GM12891 (cell line): ENCODE measurements around the gene BABAM2.

ENCODE experiments used
- DNase-seq: peaks from one replicate; pipeline ENCODE4 v3.0.0; 2011; ENCODE audit warnings: low spot score; ENCODE audit not compliant: insufficient read length
- FAIRE-seq: peaks from 2 replicates; lab custom pipeline; 2011; peaks lifted over from hg19 to GRCh38; lab: Jason Lieb, UNC
- PAX5 ChIP-seq: IDR thresholded peaks from 2 replicates; pipeline ENCODE4 v1.6.1; 2011; ENCODE audit warnings: low read length, moderate library complexity, mild to moderate bottlenecking; ENCODE audit not compliant: insufficient read depth, severe bottlenecking
- POLR2A ChIP-seq: IDR thresholded peaks from 2 replicates; pipeline ENCODE4 v1.6.1; 2011; ENCODE audit warnings: low read depth, low read length, control low read depth
- POLR2AphosphoS5 ChIP-seq: IDR thresholded peaks from 2 replicates; pipeline ENCODE4 v1.6.1; 2011; ENCODE audit warnings: low read depth, low read length, control low read depth
- POU2F2 ChIP-seq: IDR thresholded peaks from 2 replicates; pipeline ENCODE4 v1.6.1; 2011; ENCODE audit warnings: low read depth, mild to moderate bottlenecking, control low read depth, low read length, moderate library complexity
- SPI1 ChIP-seq: IDR thresholded peaks from 2 replicates; pipeline ENCODE4 v1.6.1; 2011; ENCODE audit warnings: low read depth, low read length, control low read depth
- TAF1 ChIP-seq: IDR thresholded peaks from 2 replicates; pipeline ENCODE4 v1.6.1; 2011; ENCODE audit warnings: low read depth, low read length, control low read depth

The BABAM2 gene

DNA sequence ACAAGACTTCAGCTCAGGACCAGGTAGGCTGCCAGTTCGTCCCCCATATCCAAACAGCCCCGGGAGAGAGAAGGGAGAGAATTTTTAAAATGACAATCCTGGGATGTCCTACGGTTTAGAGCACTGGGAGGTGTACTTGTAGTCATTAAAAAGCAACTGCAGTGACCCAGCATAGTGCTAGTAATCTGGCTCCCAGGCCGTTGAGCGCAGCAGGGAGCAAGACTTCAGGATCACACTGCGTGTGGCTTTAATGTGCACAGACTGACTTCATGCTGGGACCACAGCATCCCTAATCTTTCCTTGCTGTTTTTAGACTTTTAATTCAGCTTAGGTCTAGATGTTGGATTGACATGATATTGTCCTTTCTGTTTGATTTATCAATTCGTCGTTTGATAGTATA is 282.8 kb downstream of the BABAM2 start:
- no peak for DNase-seq
- TF ChIP-seq SPI1 (no peak), TAF1 (no peak), POU2F2 (no peak), POLR2A (no peak), POLR2AphosphoS5 (no peak), PAX5 (no peak)
- FAIRE-seq: no peak

DNA sequence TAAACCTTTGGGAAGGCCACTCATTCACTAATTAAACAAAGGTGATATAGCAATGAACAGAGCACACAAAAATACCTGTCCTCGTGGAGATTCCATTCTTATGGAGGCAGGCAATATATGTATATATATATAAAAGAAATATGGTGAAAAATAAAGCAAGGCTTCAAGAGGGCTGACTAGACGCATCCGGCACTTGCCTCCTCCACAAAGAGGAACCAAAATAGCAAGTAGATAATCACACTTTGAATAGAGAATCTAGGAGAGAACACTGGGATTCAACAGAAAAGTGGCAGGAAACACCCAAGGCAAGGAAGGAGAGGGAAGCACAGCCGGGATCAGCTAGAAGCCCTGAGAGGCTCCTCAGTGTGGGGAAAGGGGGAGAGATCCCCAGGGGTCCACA is 283.7 kb downstream of the BABAM2 start:
- no peak for DNase-seq
- TF ChIP-seq POU2F2: no peak
- no peak for TF ChIP-seq POLR2AphosphoS5
- no peak for TF ChIP-seq TAF1
- TF ChIP-seq PAX5: no peak
- TF ChIP-seq SPI1: no peak
- no peak for TF ChIP-seq POLR2A
- no peak for FAIRE-seq

DNA sequence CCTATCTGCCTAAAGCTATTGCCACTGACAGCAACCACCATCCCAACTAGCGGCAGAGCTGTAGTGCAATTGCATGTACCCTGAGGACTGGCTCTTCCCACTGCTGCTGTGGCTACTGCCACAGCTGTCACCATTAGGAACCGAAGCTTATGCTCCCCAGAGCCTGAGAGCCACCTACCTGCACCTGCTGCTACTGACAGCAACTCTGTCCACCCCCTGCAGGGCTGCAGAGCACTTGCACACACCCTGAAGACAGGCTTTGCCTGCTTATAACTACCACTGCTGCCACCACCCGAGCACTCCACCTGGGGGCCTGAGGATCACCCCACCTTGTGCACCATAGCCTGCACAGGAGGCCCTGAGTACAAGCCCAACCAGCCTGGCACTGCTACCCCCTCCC is 284.5 kb downstream of the BABAM2 start:
- FAIRE-seq: no peak
- no peak for DNase-seq

DNA sequence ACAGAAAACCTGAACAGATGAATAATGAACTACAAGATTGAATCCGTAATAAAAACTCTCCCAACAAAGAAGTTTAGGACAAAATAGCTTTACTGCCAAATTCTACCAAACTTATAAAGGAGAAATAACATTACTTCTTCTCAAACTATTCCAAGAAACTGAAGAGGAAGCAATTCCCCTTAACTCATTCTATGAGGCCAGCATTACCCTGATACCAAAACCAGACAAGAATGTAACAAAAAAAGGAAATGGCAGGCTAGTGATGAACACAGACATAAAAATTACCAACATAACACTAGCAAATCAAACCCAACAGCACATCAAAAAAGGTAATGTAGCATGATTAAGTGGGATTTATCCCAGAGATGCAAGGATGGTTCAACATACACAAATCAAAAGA is 288.4 kb downstream of the BABAM2 start:
- no peak for TF ChIP-seq POLR2A
- no peak for FAIRE-seq
- DNase-seq: no peak

More for the DNA sequence above, 284.5 kb downstream of the BABAM2 start:
- no peak for TF ChIP-seq PAX5
- TF ChIP-seq SPI1: no peak
- TF ChIP-seq POU2F2: no peak
- TF ChIP-seq POLR2A: no peak
- no peak for TF ChIP-seq POLR2AphosphoS5
- TF ChIP-seq TAF1: no peak

DNA sequence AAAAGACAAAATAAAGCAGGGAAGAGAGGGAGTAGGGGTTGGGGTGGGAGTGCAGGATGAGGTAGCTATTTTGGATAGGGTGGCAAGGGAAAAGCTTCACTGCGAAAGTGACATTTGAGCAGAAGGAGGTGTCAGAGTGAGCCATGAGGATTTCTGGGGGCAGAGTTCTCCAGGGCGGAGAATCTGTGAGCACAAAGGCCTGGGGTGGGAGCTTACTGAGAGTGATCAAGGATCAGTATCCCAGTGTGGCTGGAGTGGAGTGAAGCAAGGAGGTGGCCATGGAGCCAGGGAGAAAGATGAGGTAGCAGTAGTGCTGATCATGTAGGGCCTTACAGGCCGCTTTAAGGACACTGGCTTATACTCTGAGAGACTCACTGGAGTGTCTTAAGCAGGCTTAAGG is 291.3 kb downstream of the BABAM2 start:
- DNase-seq: no peak
- TF ChIP-seq TAF1: no peak
- no peak for TF ChIP-seq POU2F2
- TF ChIP-seq PAX5: no peak
- no peak for TF ChIP-seq SPI1
- TF ChIP-seq POLR2AphosphoS5: no peak
- no peak for TF ChIP-seq POLR2A
- FAIRE-seq: no peak

DNA sequence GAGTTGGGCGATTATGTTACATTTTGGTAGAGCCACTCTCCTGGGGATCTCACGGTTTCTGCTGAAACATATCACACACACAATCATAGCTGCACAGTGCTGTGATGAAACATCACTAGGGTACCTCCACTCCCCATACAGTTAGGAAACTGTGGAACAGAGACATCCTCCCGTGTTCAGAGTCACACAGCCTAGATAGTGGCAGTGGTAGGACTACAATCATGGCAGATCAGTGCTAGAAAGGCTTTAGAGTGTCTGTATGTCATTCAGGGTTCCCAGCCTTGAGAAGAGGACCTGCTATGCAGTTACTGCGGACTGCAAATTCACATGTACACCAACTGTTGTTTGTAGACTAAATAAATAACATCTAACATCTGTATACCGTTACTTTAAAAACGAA is 291.8 kb downstream of the BABAM2 start:
- TF ChIP-seq POLR2A: no peak
- TF ChIP-seq POU2F2: no peak
- TF ChIP-seq TAF1: no peak
- no peak for TF ChIP-seq POLR2AphosphoS5
- no peak for TF ChIP-seq SPI1
- no peak for TF ChIP-seq PAX5

DNA sequence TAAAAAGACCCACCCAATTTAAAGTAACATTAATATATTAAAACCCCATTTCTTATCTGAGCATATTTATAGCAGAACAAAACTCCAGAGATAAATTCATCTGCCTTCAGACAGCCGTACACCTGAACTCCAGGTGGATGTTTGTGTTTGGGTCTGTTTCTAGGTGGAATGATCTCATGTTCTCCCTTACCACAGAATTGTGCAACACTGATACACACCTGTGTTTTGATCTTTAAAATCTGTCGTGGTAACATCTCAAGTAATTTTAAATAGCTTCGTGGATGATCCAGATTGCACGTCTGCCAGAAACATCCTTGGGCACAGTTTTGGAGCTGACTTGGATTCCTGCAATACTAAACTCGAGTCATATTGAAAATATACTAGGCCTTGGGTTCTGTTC is 294.6 kb downstream of the BABAM2 start:
- TF ChIP-seq PAX5 (no peak), POU2F2 (no peak), POLR2AphosphoS5 (no peak), POLR2A (no peak), SPI1 (no peak), TAF1 (no peak)
- FAIRE-seq (no peak), DNase-seq (no peak)

More for the DNA sequence above, 291.8 kb downstream of the BABAM2 start:
- FAIRE-seq (no peak), DNase-seq (no peak)

DNA sequence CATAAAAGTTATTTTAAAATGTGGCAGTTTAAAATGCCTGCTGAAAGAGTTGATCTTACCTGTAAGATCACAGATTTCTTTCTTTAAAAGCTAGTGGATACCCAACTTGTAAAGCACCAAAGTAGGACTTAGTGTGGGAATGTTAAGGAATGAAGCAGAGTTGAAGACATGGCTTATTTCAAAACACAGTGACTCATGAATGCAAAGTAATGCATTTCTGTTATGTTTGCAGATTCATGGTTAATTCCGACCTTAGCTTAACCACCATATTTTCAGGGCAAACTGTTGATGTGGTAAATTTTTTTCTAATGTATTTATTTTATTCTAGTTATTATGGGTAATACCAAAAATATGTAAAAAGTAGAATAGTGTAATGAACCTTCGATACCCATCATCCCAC is 295.4 kb downstream of the BABAM2 start:
- FAIRE-seq (no peak), DNase-seq (no peak)
- TF ChIP-seq TAF1: no peak
- no peak for TF ChIP-seq POLR2AphosphoS5
- no peak for TF ChIP-seq POLR2A
- TF ChIP-seq SPI1: no peak
- no peak for TF ChIP-seq PAX5
- no peak for TF ChIP-seq POU2F2

DNA sequence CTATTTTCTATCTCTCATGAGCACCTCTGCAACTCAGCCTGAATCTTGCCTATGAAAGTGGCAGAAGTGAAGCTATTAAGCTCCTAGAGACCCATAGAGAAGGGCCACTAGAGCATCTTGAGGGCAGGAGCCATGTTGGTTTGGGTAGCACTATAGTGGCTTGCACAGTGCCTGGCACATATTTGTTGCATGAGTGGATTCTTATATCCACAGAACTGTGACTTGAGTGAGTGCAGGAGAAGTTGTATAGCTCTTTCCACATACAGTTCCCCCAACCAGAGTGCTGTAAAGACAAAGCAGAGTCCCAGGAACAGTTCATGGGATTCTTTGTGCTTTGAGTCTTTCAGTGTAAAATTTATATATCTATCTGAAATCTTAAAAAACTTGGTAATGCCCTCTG is 296.7 kb downstream of the BABAM2 start:
- DNase-seq (no peak), FAIRE-seq (no peak)
- TF ChIP-seq SPI1 (no peak), PAX5 (no peak), TAF1 (no peak), POLR2AphosphoS5 (no peak), POU2F2 (no peak), POLR2A (no peak)

DNA sequence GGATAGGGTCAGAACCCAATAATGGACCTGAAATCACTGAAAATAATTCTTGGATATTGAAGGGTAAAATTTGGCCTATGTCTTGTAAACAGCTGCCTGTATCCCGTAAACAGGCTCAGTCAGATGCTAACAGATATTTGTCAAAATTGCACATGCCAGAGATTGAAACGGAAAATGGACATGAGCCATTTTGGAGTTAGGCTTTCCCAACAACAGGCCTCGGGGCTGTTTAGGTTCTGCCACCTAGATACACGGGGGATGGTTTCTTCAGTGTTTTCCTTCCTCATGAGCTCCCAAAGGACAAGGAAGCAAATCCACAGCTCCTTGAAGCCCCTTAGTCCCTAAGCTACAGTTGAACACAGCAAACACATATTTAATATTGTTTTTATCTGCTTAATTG is 297.9 kb downstream of the BABAM2 start:
- TF ChIP-seq POLR2AphosphoS5: no peak
- no peak for TF ChIP-seq POLR2A
- no peak for TF ChIP-seq TAF1
- TF ChIP-seq PAX5: no peak
- no peak for TF ChIP-seq SPI1
- no peak for TF ChIP-seq POU2F2
- FAIRE-seq (no peak), DNase-seq (no peak)
